Adrenal gland (tissue), 5 donors: ENCODE data around the gene ADGRB2.

ENCODE experiments used
- POLR2A ChIP-seq, 2 donors: fragments of 450-650 bp; IDR thresholded peaks; one replicate each; pipeline ENCODE4 v1.6.1; 2017; ENCODE audit warnings: antibody characterized with exemption in 2 of 2, mild to moderate bottlenecking in 2 of 2, moderate library complexity in 1 of 2
- TF ChIP-seq, protein P1 (sequence below), 6 experiments: fragments of 450-650 bp in 4 of 6; fragments of 200-600 bp in 2 of 6; sonication (generic) in 1 of 6; IDR thresholded peaks; 1 replicate in 5 of 6; 2 replicates in 1 of 6; pipeline versions ENCODE4 v1.5.1 to v1.8.0; 2016 to 2021; ENCODE audit warnings: antibody characterized with exemption in 6 of 6, mild to moderate bottlenecking in 2 of 6, moderate library complexity in 1 of 6
- donor health status: DM: no; HTN: no; CAD: no.

DNA sequence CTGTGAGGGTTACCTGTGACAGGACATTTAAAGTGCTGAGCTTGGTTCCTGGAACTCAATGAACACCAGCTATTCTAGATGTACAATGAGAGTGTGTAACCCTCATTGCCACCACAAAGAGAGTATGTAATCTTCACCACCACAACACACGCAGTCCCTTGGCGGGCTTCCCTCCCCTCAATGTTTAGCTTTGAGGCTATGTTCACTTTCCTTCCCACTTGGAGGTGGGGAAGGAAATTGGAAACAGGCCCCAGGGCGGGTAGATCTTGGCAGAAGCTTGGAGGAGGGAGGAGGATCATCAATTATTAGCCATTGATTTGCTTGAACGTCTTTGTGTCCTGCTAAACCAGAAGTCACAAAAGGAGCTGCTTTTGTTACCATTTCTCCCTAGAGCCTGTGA, 52.1 kb downstream of the ADGRB2 start:
- no peak for TF ChIP-seq POLR2A (IDR thresholded peaks at IDR 0.05)
- TF ChIP-seq, protein P1, sequence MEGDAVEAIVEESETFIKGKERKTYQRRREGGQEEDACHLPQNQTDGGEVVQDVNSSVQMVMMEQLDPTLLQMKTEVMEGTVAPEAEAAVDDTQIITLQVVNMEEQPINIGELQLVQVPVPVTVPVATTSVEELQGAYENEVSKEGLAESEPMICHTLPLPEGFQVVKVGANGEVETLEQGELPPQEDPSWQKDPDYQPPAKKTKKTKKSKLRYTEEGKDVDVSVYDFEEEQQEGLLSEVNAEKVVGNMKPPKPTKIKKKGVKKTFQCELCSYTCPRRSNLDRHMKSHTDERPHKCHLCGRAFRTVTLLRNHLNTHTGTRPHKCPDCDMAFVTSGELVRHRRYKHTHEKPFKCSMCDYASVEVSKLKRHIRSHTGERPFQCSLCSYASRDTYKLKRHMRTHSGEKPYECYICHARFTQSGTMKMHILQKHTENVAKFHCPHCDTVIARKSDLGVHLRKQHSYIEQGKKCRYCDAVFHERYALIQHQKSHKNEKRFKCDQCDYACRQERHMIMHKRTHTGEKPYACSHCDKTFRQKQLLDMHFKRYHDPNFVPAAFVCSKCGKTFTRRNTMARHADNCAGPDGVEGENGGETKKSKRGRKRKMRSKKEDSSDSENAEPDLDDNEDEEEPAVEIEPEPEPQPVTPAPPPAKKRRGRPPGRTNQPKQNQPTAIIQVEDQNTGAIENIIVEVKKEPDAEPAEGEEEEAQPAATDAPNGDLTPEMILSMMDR (IDR thresholded peaks at IDR 0.05): no peak
